ENCODE data around the gene CALY.
A peak's percentile ranks its signal among the peaks of the same experiment; 100 is the strongest.

The CALY gene

DNA sequence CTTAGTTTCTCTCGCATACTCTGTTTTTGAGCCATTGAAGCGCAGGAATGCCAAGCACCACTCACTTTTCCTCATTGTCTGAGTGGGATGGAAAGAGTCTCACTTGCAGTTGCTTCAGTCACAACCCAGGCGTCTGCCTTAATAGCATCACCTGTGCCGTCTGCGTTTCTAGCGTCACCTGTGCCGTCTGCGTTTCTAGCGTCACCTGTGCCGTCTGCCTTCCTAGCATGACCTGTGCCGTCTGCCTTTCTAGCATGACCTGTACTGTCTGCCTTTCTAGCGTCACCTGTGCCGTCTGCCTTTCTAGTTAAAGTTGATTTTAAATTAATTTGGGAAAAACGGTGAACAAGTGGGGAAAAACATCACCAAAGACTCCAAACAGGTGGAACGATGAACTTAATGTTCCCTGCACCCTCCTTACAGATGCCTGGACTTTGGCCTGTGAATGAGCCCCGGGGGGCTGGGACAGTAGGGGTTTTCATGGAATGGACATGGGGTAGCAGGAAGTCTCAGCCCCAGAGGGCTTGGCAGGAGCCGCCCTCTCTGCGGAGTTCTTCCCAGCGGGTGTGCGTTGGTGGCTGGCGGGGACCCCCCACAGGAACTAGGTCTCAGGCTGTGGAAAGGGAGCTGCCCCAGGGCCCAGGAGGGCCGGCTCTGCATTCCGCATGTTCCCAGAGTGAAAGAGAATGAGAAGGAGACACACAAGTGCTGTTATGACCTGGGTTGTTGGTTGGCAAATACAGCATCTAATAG lies 24.5 kb downstream of the CALY start:
- H3K36me3 ChIP-seq = peaks cover 13% of the 10 kb centered on the region
- TF ChIP-seq CTCF (IDR thresholded peaks at IDR 0.05) = no peak
- H3K27me3 ChIP-seq = peaks cover 12% of the 10 kb centered on the region
- peaks cover 14 to 21% of the 10 kb centered on the region in 2 experiments for H3K4me1 ChIP-seq (ENCODE audit: control insufficient read depth in 1 of 2, insufficient read depth in 1 of 2, low read depth in 1 of 2, low read length in 1 of 2)
- no peak overlapping the region for H3K27ac ChIP-seq
- no peaks in the 10 kb centered on the region for H3K9me3 ChIP-seq
- H3K4me3 ChIP-seq (ENCODE audit: low read depth in 1 of 2, low read length in 1 of 2) = no peak overlapping the region

GRCh38 chr10:133311570-133311969 lies 25.1 kb downstream of the CALY start:
- H3K4me3 ChIP-seq (ENCODE audit: low read depth in 1 of 2, low read length in 1 of 2) = no peak overlapping the region
- no peak for TF ChIP-seq CTCF (IDR thresholded peaks at IDR 0.05)
- H3K27me3 ChIP-seq = peaks cover 12% of the 10 kb centered on the region

GRCh38 chr10:133310789-133311188 lies 25.9 kb downstream of the CALY start:
- Histone ChIP-seq H3K4me1 (ENCODE audit: control insufficient read depth in 1 of 2, insufficient read depth in 1 of 2, low read depth in 1 of 2, low read length in 1 of 2) (peaks cover 16 to 30% of the 10 kb centered on the region in 2 experiments), H3K36me3 (peaks cover 13% of the 10 kb centered on the region), H3K4me3 (ENCODE audit: low read depth in 1 of 2, low read length in 1 of 2) (no peak overlapping the region), H3K27ac (no peak overlapping the region), H3K27me3 (peaks cover 7% of the 10 kb centered on the region), H3K9me3 (no peaks in the 10 kb centered on the region)
- TF ChIP-seq CTCF (IDR thresholded peaks at IDR 0.05) = no peak

More at GRCh38 chr10:133311570-133311969, 25.1 kb downstream of the CALY start:
- H3K27ac ChIP-seq = no peak overlapping the region
- H3K36me3 ChIP-seq = peaks cover 13% of the 10 kb centered on the region
- H3K9me3 ChIP-seq = no peaks in the 10 kb centered on the region
- peaks cover 16 to 26% of the 10 kb centered on the region in 2 experiments for H3K4me1 ChIP-seq (ENCODE audit: control insufficient read depth in 1 of 2, insufficient read depth in 1 of 2, low read depth in 1 of 2, low read length in 1 of 2)

GRCh38 chr10:133310399-133310755 lies 26.3 kb downstream of the CALY start:
- TF ChIP-seq CTCF (IDR thresholded peaks at IDR 0.05) = no peak
- no peak overlapping the region for H3K4me3 ChIP-seq (ENCODE audit: low read depth in 1 of 2, low read length in 1 of 2)
- peaks cover 16 to 31% of the 10 kb centered on the region in 2 experiments for H3K4me1 ChIP-seq (ENCODE audit: control insufficient read depth in 1 of 2, insufficient read depth in 1 of 2, low read depth in 1 of 2, low read length in 1 of 2)
- H3K9me3 ChIP-seq = no peaks in the 10 kb centered on the region
- no peak overlapping the region for H3K27ac ChIP-seq
- peaks cover 13% of the 10 kb centered on the region for H3K36me3 ChIP-seq
- H3K27me3 ChIP-seq = peaks cover 3% of the 10 kb centered on the region

DNA sequence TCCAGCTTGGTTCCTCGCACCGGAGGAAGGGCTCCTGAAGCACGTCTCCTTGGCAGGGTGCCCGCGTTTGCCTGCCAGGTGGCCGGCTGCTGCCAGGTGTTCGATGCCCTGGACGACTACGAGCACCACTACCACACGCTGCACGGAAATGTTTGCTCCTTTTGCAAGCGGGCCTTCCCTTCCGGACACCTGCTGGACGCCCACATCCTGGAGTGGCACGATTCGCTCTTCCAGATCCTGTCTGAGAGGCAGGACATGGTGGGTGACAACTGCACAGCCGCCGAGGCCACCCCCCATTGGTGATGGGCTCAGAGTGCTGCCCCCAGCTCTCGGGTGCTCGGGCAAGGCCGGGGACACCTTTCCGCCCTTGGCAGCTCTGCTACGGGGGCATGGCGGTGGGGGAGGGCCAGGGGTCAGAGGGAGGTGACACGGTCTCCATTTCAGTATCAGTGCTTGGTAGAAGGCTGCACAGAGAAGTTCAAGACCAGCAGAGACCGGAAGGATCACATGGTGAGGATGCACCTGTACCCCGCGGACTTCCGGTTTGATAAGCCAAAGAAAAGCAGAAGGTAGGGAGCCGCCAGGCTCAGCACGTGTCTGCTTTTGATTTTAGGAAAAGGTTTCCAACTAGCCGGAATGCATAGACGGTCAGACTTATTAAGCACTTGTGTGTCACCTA lies 26.8 kb downstream of the CALY start:
- peaks cover 13% of the 10 kb centered on the region for H3K36me3 ChIP-seq
- peak overlapping the region; percentile 99 for H3K27ac ChIP-seq
- peaks cover 16 to 31% of the 10 kb centered on the region in 2 experiments for H3K4me1 ChIP-seq (ENCODE audit: control insufficient read depth in 1 of 2, insufficient read depth in 1 of 2, low read depth in 1 of 2, low read length in 1 of 2)
- peaks cover under 1% of the 10 kb centered on the region for H3K27me3 ChIP-seq
- peak overlapping the region in 1 of 2 experiments; percentile 92 for H3K4me3 ChIP-seq (ENCODE audit: low read depth in 1 of 2, low read length in 1 of 2)
- H3K9me3 ChIP-seq = no peaks in the 10 kb centered on the region
- no peak for TF ChIP-seq CTCF (IDR thresholded peaks at IDR 0.05)
